Measurements from ENCODE around the gene AP2A2. TPM values are rescaled to one million over a fixed set of nuclear protein-coding genes. Genes with fewer than 3 reads are reported as not detected.

Gene AP2A2
- 74.9 to 89.1 TPM (median 86.6 TPM) in 3 replicates for total RNA-seq

DNA sequence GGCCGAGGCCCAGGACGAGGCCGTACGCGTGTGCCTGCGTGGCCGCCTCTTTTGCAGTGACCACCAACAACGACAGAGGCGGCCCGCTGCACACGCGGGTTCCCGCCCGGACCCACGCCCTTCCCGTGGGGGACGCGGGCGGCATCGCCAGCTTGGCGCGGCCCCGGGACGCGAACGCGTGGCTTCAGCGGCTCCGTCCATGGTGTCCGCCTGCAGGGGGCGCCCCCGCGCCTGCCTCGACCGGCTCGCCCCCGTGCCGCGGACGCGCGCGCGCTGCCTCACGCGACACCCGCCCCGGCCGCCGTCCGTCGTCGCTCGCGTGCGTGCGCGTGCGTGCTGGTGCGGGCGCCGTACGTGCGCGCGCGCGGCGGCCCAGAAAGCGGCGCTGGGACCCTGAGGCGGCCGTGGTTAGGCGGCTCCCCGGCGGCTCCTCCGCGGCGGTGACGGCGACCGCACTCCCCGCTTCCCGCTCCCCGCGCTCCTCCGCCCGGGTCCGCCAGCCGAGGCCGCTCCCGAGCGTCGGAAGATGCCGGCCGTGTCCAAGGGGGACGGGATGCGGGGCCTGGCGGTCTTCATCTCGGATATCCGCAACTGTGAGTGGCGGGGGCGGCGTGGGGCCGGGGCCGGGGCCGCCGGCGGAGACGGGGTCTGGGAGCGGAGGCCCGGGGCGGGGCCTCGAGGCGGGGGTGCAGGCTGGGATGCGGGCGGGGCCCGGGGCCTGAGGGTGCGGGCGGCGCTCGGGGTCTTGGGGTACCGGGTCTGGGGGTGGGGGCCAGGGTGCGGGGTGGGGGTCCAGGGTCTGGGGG lies at the start of gene AP2A2:
TSS of gene AP2A2 (plus strand) at position 375 of the 806 bp plus-strand sequence. CDS start at position 527, 152 bp downstream.
- H3K4me1 Mint-ChIP-seq, result peaks cover 17% of the 10 kb centered on the region
- peak within 1 kb of the TSS; percentile 90 for H3K27ac Mint-ChIP-seq
- H3K27me3 Mint-ChIP-seq (ENCODE audit: low read depth), result no peaks in the 10 kb centered on the region
- TF ChIP-seq, protein P1, sequence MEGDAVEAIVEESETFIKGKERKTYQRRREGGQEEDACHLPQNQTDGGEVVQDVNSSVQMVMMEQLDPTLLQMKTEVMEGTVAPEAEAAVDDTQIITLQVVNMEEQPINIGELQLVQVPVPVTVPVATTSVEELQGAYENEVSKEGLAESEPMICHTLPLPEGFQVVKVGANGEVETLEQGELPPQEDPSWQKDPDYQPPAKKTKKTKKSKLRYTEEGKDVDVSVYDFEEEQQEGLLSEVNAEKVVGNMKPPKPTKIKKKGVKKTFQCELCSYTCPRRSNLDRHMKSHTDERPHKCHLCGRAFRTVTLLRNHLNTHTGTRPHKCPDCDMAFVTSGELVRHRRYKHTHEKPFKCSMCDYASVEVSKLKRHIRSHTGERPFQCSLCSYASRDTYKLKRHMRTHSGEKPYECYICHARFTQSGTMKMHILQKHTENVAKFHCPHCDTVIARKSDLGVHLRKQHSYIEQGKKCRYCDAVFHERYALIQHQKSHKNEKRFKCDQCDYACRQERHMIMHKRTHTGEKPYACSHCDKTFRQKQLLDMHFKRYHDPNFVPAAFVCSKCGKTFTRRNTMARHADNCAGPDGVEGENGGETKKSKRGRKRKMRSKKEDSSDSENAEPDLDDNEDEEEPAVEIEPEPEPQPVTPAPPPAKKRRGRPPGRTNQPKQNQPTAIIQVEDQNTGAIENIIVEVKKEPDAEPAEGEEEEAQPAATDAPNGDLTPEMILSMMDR (IDR thresholded peaks at IDR 0.05; ENCODE audit: unreplicated experiment), result peak; percentile 77
- DNase-seq (ENCODE audit: low spot score in 2 of 2, unreplicated experiment in 2 of 2), result peak; percentile 91 to 94
- peak within 1 kb of the TSS; percentile 87 for H3K4me3 Mint-ChIP-seq
- H3K9me3 Mint-ChIP-seq, result no peaks in the 10 kb centered on the region
- no peaks in the 10 kb centered on the region for H3K36me3 Mint-ChIP-seq

DNA sequence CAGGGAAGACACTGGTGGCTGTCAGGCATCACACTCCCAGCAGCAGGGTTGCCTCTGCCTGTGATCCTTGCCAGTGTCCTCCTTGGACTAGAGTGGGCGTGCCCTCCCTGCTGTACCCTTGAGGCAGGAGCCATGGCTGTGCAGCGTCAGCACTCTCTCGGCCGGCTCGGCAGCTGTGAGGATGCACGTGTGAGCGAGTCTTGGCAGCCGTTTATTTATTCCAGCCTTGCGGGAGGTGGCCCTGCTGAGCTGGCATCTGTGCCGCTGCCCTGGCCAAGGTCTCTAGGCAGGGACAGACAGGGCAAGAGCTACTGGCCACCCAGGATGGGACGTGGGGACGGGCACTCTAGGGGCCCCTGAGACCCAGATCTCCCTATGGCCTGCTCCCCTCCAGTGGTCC lies 49.1 kb upstream of the AP2A2 start:
- H3K36me3 Mint-ChIP-seq, result peaks cover 26% of the 10 kb centered on the region
- no peaks in the 10 kb centered on the region for H3K9me3 Mint-ChIP-seq
- H3K27me3 Mint-ChIP-seq (ENCODE audit: low read depth), result no peaks in the 10 kb centered on the region
- no peak overlapping the region for H3K27ac Mint-ChIP-seq
- no peak overlapping the region for H3K4me3 Mint-ChIP-seq
- H3K4me1 Mint-ChIP-seq, result no peaks in the 10 kb centered on the region
- no peak for DNase-seq (ENCODE audit: low spot score in 2 of 2, unreplicated experiment in 2 of 2)
- TF ChIP-seq, protein P1 (IDR thresholded peaks at IDR 0.05; ENCODE audit: unreplicated experiment), result no peak

DNA sequence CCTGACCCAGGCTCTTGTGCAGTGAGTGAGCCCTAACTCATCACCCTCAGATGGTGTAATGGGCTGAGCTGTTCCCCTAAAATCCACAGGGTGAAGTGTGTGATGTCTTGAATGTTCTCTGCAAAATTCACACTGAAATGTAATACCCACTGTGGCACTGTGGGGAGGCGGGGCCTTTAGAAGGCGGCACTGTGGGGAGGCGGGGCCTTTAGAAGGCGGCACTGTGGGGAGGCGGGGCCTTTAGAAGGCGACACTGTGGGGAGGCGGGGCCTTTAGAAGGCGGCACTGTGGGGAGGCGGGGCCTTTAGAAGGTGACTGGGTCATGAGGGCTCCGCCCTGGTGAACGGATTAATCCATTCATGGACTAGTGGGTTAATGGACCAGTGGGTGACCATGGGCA lies 48.1 kb upstream of the AP2A2 start:
- H3K36me3 Mint-ChIP-seq, result peaks cover 32% of the 10 kb centered on the region
- DNase-seq (ENCODE audit: low spot score in 2 of 2, unreplicated experiment in 2 of 2), result no peak
- H3K4me3 Mint-ChIP-seq, result no peak overlapping the region
- no peaks in the 10 kb centered on the region for H3K27me3 Mint-ChIP-seq (ENCODE audit: low read depth)
- H3K9me3 Mint-ChIP-seq, result no peaks in the 10 kb centered on the region
- TF ChIP-seq, protein P1 (IDR thresholded peaks at IDR 0.05; ENCODE audit: unreplicated experiment), result no peak
- H3K27ac Mint-ChIP-seq, result no peak overlapping the region
- H3K4me1 Mint-ChIP-seq, result no peaks in the 10 kb centered on the region

DNA sequence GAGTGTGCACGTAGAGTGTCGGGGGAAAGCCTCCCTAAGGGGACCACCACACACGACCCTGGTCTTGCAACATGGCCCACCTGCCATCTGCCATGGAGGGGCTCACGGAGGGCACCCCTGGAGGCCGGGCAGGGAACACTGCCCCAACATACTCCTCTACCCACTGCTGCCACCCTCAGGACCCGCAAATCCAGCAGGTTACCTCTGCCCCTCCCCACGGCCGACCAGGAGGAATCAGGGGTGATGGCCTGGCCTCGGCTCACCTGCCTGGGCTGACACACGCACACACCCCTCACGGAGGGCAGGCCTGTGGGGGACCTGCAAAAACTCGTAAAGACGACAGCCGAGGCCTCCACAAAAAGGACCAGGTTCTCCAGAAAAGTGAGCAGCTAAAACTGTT lies 45.2 kb upstream of the AP2A2 start:
- H3K36me3 Mint-ChIP-seq, result peaks cover 23% of the 10 kb centered on the region
- no peaks in the 10 kb centered on the region for H3K9me3 Mint-ChIP-seq

DNA sequence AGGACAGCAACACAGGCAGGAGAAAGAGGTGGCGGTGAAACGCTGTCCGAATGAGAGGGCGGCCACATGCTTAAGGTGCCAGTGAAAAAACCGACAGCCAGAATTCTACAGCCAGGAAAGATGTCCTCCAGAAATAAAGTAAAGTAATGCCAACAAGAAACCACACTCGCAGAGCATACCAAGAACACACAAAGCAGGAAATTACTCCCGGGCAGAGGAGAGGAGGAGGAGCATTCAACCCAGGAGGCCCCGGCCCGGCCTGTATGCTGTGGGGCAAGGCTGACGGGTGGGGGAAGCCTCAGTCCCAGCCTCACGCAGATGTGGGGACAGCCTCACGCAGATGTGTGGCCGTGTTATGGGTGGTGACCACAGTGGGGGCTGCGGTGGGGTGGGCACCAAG lies 43.1 kb upstream of the AP2A2 start:
- Mint-ChIP-seq H3K27me3 (ENCODE audit: low read depth) (no peaks in the 10 kb centered on the region), H3K4me1 (no peaks in the 10 kb centered on the region), H3K4me3 (no peak overlapping the region), H3K9me3 (no peaks in the 10 kb centered on the region), H3K27ac (no peak overlapping the region), H3K36me3 (peaks cover 22% of the 10 kb centered on the region)
- TF ChIP-seq, protein P1 (IDR thresholded peaks at IDR 0.05; ENCODE audit: unreplicated experiment), result no peak
- DNase-seq (ENCODE audit: low spot score in 2 of 2, unreplicated experiment in 2 of 2), result no peak

More for the DNA sequence above, 45.2 kb upstream of the AP2A2 start:
- H3K27ac Mint-ChIP-seq, result no peak overlapping the region
- H3K4me1 Mint-ChIP-seq, result no peaks in the 10 kb centered on the region
- no peak overlapping the region for H3K4me3 Mint-ChIP-seq
- TF ChIP-seq, protein P1 (IDR thresholded peaks at IDR 0.05; ENCODE audit: unreplicated experiment), result no peak
- no peak for DNase-seq (ENCODE audit: low spot score in 2 of 2, unreplicated experiment in 2 of 2)
- H3K27me3 Mint-ChIP-seq (ENCODE audit: low read depth), result no peaks in the 10 kb centered on the region
